HG02642 (cell line): Measurements from ENCODE around the gene TM9SF2.
"Not testable (repeated sequence)": the region's sequence is repeated elsewhere in the genome, so short reads cannot be mapped to it uniquely, and the experiment has no call there.

ENCODE experiments used
- ATAC-seq: cut with Tn5 transposase; IDR thresholded peaks from one replicate; pipeline ENCODE4 v1.9.1; 2021; ENCODE audit warnings: mild to moderate bottlenecking; ENCODE audit not compliant: unreplicated experiment, poor library complexity

Gene TM9SF2

DNA sequence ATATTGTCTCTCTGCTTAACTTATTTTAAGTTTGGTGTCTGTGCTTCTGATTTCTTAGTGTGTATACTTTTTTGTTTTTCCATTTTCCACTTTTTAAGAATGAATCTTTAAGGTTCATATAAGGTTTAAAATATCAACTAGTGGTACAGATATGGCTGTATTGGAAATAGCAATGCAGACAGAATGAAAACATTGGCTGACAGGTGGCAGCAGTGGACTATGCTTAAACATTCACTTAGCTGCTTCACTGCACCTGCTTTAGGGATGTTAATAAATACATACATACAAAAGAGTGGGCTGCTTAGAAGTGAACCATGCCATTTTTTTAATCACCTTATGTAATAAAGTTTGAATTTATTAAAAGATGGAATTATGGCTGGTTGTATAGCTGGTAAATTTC is 27.3 kb downstream of the TM9SF2 start:
- ATAC-seq = no peak

DNA sequence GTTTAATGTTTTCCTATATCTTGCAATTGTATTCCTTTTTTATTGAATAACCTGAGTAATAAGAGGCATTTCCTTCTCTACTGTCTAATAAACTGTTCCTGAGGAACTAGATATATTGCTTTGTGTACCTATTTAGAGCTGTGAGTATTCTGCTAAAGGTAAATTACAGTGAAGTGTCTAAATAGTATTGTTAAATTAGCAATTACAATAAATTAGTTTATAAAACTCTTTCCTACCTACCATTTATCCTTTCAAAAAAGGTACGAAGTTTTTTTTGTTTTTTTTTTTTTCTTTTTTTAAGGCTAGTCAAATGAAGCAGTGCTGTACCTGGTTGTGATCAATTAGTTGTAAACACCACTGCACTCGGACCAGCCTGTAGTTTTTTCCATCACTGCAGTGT is 34.8 kb downstream of the TM9SF2 start:
- ATAC-seq = no peak

DNA sequence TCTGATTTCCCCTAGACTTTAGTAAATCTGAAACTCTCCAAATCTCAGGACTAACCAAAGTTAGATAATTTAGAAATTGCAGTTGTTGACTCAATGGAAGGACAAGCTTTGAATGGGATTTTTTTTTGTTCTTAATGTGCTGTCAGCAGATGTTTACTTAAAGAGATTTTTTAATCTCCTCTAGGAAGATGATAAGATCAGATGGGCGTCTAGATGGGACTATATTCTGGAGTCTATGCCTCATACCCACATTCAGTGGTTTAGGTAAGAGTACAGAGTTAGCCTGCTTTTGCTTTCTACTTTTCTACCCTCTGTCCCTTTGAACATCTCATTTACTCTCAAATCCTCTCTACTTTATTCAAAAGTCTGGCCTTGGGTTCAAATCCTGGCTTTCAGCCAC is 39.3 kb downstream of the TM9SF2 start:
- ATAC-seq = no peak

DNA sequence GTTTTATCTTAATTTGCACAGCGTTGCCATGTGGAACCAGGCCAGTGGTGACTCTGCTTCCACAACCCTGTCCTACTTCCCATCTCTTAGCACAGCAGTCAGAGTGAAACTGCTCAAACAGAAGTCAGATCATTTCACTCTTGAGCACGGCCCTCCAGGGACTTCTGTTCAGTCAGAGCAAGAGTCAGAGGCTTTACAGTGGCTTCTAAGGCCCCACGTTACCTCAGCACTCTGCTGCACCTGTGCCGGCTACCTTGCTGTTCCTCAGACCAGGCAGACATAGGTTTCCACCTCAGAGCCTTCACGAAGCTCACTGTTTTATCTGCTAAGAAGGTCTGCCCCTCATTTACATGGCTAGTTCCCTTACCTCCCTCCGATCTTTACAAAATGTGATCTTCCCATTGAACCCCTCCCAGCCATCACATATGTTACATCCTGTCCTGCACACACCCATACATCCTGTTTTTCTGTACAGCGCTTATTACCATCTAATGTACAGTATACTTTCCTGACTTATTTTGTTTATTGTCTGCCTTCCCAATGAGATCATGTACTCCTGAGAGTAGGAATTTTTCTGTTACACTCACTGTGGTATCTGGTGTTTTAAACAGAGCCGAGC is 41.6 kb downstream of the TM9SF2 start:
- ATAC-seq = peak; percentile 98

DNA sequence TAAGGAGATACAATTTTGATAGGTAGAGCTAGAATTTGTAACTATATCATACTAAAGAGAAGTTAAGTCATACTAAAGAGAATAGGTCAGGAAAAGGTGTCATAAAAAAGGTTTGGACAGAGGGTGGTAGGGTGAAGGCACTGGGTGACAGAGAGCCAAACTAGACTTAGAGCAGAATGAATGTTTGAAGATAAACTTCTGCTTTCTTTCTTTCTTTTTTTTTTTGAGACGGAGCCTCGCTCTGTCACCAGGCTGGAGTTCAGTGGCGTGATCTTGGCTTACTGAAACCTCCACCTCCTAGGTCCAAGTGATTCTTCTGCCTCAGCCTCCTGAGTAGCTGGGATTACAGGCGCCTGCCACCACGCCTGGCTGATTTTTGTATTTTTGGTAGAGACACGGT is 44.1 kb downstream of the TM9SF2 start:
- ATAC-seq = no peak

DNA sequence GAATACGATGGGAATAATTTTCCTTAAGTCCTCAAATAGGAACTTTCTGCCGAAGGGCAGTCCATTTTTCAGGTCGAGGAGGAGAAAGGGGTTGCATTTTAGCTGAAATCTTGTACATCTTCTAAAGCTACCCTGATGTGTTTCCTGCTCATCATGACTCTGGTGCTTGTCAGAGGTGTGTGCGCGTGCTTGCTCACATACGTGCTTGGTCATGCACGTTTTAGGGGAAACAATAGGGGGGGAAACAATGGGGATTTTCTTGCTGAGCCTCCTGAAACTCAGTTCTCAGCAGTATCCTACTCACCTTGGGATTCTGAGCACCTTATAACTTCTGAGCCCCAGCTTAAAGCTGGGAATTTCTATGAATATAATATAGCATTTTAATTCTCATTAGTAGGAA is 44.7 kb downstream of the TM9SF2 start:
- no peak for ATAC-seq

DNA sequence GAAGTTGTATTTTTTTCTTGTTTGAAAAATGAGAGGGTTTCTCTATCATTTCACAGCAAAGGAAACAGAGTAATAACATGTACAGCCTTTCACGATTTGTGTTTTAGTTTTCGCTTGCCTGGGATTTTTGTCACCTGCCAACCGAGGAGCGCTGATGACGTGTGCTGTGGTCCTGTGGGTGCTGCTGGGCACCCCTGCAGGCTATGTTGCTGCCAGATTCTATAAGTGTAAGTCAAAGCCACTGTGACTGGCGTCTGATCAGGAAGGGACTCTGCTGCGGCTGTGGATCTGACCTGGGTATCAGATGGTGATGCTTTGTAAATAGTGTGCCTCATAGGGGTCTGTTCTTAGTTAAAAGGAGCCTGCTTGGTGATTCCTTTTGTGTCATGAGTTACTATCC is 45.6 kb downstream of the TM9SF2 start:
- ATAC-seq = no peak

DNA sequence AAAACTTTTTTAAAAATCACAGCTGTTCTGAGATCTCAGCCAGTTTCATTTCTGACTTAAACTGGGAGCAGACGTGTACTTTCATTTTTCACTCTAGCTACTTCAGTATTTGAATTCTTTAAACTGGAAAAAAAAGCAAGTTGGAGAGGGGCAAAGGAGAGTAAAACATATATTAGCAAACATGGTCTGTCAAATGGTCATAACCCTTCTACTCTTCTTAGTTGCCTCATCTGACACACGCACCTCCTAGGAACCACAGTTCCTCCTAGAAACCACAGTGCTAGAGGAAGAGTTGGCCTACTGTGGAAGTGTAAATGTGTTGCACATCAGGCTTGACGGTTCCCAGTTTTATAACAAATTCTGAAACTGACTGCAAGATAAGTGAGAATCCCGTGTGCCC is 47.2 kb downstream of the TM9SF2 start:
- ATAC-seq = peak; percentile 57

DNA sequence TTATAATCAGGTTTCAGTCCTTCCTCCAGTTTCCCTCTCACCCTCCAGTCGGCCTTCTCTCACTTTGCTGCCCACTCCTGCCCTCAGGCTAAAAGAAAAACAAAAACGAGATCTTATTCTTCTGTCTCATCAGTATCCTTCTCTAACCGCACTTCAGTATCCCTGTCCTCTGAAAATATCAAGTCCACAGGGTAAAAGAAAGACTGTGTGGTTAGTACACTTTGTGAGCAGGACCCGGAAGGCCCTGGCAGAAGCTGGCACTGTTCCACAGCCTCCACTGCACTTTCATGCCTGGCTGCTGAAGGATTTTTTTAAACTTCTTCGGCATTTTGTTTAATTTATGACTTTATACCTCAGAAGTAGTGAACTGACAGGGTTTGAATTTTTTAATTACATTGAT is 51.8 kb downstream of the TM9SF2 start:
- ATAC-seq = no peak

DNA sequence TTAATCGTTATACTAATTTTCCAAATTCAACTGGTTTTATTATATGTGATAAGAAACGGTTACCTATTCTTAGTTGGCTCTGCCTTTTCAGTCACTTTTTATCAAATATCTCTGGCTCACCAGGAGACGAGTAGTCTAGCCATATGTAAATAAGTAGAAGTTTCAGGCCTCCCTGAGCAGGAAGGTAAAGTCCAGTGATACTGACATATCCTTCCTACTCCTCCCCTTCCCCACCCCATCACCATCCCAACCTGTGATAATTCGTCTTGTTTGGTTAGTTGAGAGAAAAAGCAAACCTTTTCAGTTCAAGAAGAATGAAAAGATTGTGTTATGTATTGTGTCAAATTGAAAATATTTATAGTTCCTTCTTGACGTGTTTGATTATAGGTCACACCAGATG is 53.9 kb downstream of the TM9SF2 start:
- ATAC-seq = no peak

DNA sequence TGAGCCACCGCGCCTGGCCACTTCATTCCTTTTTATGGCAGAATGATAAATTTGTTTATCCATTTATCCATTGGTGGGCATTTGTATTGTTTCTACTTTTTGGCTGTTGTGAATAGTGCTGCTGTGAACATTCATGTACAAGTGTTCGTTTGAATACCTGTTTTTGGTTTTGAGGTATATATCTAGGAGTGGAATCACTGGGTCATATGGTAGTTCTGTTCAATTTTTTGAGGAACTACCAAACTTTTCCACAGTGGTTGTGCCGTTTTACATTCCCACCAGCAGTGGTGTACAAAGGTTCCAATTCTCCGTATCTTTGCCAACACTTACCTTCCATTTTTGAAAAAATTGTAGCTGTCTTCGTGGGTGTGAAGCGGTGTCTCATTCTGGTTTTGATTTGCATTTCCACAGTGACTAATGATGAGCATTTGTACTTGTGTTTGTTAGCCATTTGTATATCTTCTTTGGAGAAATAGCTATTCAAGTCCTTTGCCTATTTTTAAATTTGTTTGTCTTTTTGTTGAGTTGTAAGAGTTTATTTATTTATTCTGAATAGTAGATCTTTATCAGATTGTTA is 55.7 kb downstream of the TM9SF2 start:
- ATAC-seq = no peak

DNA sequence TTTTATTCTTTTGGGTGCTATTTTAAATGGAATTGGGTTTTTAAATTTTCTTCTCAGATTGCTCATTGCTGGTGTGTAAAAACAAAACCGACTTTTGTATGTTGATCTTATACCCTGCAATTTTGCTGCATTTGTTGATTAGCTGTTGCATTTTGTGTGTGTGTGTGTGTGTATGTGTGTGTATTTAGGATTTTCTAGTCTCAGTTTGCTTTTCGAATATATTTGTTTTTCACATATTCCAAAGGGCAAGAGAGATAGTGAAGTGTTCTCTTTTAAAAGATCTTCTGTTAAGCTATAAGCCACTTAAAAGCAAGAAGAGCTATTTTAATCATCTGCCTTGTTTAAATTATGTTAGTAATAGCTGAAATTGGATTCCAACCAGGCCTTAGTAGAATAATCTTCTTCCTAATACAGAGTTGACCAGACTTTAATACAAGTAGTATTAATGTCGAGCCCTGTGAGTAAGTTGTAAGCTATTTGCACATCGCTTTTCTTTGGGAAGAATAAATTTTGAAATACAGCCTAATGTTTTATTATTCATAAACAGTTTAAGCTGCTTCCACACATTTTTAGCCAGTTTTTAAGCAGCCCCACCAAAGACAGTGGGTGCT is 57.4 kb downstream of the TM9SF2 start:
- no peak for ATAC-seq

DNA sequence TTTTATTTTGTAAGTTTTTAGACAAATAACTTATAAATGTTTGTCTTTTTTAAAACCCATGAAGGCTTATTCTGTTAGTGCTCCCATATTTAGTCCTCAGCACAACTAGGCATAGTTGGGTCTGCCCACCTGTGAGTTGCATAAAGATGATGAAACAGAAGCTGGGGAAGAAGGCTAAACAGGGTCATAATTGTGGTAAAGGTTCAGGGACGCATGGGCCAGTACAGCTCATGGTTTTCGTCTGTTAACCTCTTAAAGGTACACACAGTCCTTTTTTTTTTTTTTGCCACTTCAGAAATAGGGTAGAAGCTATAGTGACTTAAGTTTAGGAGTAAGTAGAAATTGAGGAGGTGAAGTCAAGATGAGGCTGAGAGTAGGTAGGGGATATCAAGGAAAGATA is 58.3 kb downstream of the TM9SF2 start:
- ATAC-seq = no peak

DNA sequence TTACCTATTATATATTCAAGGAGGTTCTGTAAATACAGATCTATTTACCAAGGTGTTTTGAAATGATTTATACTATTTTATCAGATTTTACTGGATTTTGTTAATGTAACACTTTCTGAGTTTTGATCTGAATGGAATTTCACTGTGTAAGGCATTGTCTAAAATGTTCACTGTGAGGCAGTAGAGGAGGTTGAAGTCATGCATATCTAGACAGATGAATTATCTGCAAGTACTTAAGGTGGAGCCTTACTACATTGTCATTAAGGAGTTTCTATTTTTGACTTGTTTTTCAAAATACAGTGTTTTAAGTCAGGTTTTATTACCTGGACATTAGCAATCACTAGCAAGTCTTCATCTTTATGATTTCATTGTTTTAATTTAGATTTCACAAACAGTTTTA is 62.1 kb downstream of the TM9SF2 start:
- ATAC-seq = no peak

DNA sequence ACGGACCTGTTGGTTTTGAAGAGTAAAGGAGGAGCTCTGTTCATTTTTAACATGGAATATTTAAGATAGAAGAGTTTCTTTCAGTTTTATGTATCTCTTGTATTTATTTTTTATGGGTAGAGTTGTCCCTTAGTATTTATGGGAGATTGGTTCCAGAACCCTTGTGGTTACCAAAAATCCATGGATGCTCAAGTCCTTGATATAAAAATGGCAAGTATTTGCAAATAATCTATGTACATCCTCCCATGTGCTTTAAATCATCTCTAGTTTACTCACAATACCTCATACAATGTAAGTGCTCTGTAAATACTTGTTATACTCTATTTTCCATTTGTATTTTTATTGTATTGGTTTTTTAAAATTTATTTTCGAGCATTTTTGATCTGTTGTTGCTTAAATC is 63.1 kb downstream of the TM9SF2 start:
- no peak for ATAC-seq

DNA sequence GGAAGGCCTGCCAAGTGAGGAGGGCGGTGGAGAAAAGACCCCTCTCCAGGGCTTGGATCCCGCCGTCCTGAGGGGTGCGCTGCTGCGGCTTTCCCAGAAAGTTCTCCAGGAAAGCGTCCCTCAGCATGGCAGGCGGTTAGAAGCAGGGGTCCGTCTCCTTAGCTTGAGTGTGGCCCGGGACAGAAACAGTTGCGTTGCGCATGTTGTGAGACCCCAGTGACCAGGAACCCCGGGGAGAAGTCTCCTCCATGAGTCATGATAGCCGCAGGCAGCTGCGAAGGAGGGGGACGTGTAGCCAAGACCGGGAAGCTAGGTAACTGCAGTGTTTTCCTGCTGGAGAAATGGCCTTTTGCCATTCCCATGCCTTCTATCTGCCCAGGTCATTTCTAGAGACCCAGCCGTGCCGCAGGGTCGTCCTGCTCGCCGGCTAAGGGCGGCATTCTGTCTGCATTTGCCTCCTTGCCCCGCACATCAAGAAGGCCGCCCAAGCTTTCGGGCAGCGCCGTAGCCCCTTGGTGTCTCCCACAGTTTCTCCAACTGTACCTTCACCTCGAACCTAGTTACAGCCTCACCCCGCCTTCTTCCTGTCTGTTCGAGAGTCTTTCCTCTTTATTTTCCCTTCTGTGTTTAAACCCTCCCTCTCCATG is 64.3 kb downstream of the TM9SF2 start:
- ATAC-seq = no peak

DNA sequence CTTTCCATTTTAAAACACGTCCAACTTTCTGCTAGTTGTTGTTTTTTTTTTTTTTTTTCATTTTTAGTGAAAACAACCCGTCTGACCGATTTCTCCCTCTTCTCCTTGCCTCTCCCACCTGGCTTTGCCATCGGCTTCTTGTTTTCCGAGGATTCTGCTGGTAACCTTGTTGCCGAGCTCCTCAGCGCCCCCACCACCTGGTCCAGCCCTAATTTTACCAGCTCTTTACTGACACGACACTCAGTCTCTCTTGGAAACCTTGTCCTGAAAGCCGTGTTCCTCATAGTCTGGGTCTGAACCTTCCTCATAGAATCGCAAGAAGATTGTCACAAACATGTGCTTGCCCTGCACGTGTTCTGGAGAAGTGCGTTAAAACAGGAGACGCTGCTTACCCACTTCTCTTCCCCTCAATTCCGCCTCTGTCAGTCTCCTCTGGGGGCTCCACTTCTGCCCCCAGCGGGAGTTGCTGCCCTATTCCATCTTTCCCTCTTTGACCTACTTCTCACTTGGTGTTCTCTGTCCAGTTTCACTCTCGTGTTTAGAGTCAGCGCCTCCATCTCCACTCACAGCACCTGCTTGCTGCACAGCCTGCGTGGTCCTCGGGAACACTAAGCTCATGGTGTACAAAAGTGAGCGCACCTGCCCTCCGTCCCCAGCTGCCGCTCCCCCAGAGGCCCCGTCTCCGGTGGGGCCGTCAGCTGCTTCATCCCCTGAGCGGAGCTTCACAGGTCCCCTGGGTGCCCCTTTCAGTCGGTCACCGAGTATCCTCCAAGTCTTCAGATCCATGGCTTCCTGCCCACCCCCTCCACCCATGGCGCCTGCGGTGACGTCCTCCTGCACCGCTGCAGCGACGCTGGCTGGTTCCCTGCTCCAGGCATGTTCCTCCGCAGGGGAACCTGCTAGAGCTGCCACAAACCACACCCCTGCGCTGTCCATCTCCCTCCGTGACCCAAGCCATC is 65.1 kb downstream of the TM9SF2 start:
- ATAC-seq = no peak

DNA sequence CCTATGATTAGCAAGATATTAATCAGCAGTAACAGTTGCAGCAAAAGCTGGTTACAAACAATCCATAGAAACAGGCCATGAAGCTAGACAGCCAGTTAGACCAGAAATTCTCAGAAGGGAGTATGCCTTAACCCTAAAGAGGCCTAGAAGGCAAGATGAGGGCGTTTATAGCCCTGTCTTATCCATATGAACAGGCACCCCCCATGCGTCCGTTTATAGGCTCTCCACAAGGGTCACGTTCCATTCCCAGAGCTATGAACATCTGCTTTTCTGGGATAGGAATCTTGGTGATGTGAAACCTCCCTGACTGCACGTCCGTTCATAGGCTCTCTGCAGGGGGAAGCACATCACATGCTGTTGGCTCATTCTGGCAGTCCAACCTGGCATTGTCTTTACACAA is 67.6 kb downstream of the TM9SF2 start:
- ATAC-seq = not testable (repeated sequence)

DNA sequence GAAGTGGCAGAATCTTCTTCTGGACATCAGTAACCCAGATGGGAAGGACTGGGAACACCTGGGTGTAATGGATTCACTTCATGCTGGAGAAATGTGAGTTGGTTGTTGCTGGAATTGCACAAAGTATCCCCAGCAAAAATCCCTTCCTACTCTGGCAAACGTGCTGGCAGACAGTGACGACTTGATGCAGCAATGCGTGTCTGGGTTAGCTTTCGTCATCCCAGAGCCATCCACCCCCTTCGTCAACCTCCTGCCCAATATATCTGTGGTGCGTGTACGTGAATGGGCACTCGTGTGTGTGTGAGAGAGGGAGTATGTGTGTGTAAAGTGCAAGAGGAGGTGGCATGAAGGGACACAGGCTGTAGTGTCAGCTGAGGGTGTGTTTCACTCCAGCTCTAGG is 70.9 kb downstream of the TM9SF2 start:
- ATAC-seq = no peak

DNA sequence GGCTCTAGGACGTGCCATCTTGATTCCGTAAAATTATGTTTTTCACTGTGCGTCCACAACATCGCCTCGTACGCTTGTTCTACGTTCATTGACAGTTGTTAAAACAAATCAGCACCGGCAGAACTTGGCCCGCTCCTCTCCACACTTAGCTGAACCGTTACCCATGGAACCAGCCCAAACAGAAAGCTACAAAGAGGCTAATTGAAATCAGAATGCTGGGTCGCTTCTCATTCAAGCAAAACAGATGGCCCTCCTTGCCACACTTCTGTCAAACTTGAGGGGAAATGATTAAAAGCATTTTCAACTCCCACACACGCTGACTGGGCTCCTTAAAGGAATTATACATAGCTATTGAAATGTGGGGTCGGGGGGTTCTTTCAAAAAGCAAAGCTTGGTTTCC is 71.6 kb downstream of the TM9SF2 start:
- ATAC-seq = no peak
